Right lobe of liver (tissue), 6 donors: Measurements from ENCODE around the gene KDM4B. TPM values are rescaled to one million over a fixed set of nuclear protein-coding genes. Genes with fewer than 3 reads are reported as not detected.
"Not testable (repeated sequence)": the region's sequence is repeated elsewhere in the genome, so short reads cannot be mapped to it uniquely, and the experiment has no call there.

ENCODE experiments used
- ATAC-seq, 4 donors: fragments of 200-7000 bp; cut with Tn5 transposase; one replicate each; pipeline ENCODE4 v1.9.1; 2020; ENCODE audit warnings: mild to moderate bottlenecking in 4 of 4, moderate library complexity in 4 of 4
- DNase-seq, 3 donors: peaks; one replicate each; pipeline ENCODE4 v3.0.0-alpha.2; 2020
- H3K27ac ChIP-seq, 3 donors: fragments of 200-600 bp; one replicate each; pipeline ENCODE4 v1.8.0; 2022
- H3K27me3 ChIP-seq, 2 donors: fragments of 200-600 bp; one replicate each; pipeline ENCODE4 v1.8.0; 2022
- H3K36me3 ChIP-seq, 4 donors: fragments of 200-600 bp; sonication (generic) in 1 of 4; one replicate each; pipeline versions ENCODE4 v1.5.1 to v1.8.0; 2017 to 2022; ENCODE audit warnings: control low read depth in 1 of 4
- H3K4me1 ChIP-seq, 4 donors: fragments of 200-600 bp; sonication (generic) in 1 of 4; one replicate each; pipeline versions ENCODE4 v1.5.1 to v1.8.0; 2017 to 2022; ENCODE audit warnings: control low read depth in 1 of 4
- H3K4me3 ChIP-seq, 3 donors: fragments of 200-600 bp; one replicate each; pipeline ENCODE4 v1.8.0; 2022
- H3K9me3 ChIP-seq, 4 donors: fragments of 200-600 bp; sonication (generic) in 1 of 4; one replicate each; pipeline versions ENCODE4 v1.5.1 to v1.8.0; 2017 to 2022; ENCODE audit warnings: control low read depth in 1 of 4
- POLR2A ChIP-seq: fragments of 450-650 bp; IDR thresholded peaks from one replicate; pipeline ENCODE4 v1.6.1; 2017; ENCODE audit warnings: antibody characterized with exemption, mild to moderate bottlenecking
- WGBS: methylation state at CpG from one replicate; pipeline ENCODE4 v1.1.6; 2018; ENCODE audit warnings: low coverage, low lambda C conversion rate; ENCODE audit not compliant: insufficient coverage; ENCODE audit errors: missing lambda C conversion rate; 5-methylcytosine and 5-hydroxymethylcytosine counted together
- intact Hi-C, 2 donors: fragments of 100-400 bp; cut with DNase I; formaldehyde crosslinking; loops; one replicate each; pipeline versions ENCODE4 v1.11.2 to v1.14.1; 2022
- total RNA-seq, 6 experiments: library from RNA; depleted of rRNA in 2 of 6; stranded (reverse); fragments of >200 nt in 2 of 6; fragmentation: NEBNext Ultra II Directional in 3 of 6; extraction: Animal tissue kit (Norgen Biotek cat#: 25700) in 3 of 6; gene quantifications; one replicate each; pipeline versions ENCODE4 v1.1.0 to v1.2.4, GENCODE V29; 2016 to 2023
- TF ChIP-seq, protein P1 (sequence below), 4 donors: fragments of 200-600 bp in 3 of 4; fragments of 450-650 bp in 1 of 4; IDR thresholded peaks; one replicate each; pipeline versions ENCODE4 v1.5.1 to v1.8.0; 2016 to 2022; ENCODE audit warnings: antibody characterized with exemption in 4 of 4, mild to moderate bottlenecking in 2 of 4
- donor health status: DM: no; HTN: yes; CAD: no.
- donor health status: DM: no; HTN: no; CAD: no.
- donor health status: DM: no; HTN: no; CAD: no.
- donor health status: DM: no; HTN: yes; CAD: no.
- donor health status: DM: no; HTN: yes; CAD: no.

KDM4B gene
- total RNA-seq, 6 experiments from 2014 or later = 14.2 to 36.9 (median 29.1) TPM

DNA sequence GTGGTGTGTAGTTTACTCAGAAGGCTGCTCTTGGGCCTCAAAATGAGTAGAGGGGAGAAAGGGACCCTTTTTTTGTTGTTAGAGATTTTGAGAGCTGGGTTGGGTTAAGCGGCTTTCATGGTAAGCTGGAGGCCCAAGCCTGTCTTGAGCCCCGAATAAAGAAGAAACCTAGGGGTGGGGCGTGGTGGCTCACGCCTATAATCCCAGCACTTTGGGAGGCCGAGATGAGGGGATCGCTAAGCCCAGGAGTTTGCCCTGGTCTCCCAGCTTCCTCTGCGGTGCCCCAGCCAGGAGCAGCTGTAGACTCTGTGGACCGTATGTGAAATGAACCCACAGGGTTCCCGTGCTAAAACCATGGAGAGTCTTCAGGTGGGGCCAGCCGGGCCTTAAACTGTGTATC is 56.1 kb downstream of the KDM4B start:
- Histone ChIP-seq H3K4me3 (no peak overlapping the region), H3K36me3 (no peaks in the 10 kb centered on the region), H3K27ac (no peak overlapping the region), H3K27me3 (no peaks in the 10 kb centered on the region), H3K9me3 (no peaks in the 10 kb centered on the region), H3K4me1 (no peaks in the 10 kb centered on the region)
- intact Hi-C loops = loop anchor here in 1 of 2 donors (10.0 kb wide), 1 partner anchor 50 kb away; no protein-coding TSS in a partner anchor
- no CpG with 5 or more reads among the region's 10 CpGs for WGBS
- DNase-seq (no peak), ATAC-seq (no peak)
- TF ChIP-seq POLR2A = no peak
- TF ChIP-seq, protein P1, sequence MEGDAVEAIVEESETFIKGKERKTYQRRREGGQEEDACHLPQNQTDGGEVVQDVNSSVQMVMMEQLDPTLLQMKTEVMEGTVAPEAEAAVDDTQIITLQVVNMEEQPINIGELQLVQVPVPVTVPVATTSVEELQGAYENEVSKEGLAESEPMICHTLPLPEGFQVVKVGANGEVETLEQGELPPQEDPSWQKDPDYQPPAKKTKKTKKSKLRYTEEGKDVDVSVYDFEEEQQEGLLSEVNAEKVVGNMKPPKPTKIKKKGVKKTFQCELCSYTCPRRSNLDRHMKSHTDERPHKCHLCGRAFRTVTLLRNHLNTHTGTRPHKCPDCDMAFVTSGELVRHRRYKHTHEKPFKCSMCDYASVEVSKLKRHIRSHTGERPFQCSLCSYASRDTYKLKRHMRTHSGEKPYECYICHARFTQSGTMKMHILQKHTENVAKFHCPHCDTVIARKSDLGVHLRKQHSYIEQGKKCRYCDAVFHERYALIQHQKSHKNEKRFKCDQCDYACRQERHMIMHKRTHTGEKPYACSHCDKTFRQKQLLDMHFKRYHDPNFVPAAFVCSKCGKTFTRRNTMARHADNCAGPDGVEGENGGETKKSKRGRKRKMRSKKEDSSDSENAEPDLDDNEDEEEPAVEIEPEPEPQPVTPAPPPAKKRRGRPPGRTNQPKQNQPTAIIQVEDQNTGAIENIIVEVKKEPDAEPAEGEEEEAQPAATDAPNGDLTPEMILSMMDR (IDR thresholded peaks at IDR 0.05) = no peak

DNA sequence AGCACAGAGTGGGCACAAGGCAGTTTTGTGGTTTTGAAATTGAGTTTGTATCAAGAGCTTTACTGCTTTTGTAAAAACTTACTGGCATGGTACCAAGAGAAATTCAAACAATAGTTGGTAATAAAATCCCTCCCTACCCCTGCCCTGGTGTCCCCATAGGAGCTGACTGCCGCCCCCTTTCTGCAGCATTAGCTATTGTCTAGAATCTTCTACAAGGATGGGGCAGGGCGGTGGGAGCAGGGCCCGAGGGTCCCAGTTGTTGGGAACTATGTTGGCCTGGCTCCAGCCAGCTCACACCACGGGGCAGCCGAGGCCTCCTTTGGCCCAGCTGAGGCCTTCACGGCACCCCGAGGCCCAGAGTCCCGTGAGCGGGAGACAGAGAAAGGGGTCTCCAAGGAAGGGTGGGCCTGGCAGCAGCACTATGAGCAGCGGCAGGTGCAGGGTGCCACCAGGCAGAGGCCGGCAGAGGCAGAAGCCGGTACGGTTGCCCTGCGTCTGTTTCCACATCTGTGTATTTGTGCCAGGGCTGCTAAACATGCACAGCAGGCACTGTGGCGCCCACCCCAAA is 57.9 kb downstream of the KDM4B start:
- Histone ChIP-seq H3K4me1 (no peaks in the 10 kb centered on the region), H3K36me3 (no peaks in the 10 kb centered on the region), H3K27ac (no peak overlapping the region), H3K4me3 (no peak overlapping the region), H3K9me3 (no peaks in the 10 kb centered on the region), H3K27me3 (no peaks in the 10 kb centered on the region)
- DNase-seq (no peak), ATAC-seq (no peak)
- TF ChIP-seq POLR2A = no peak
- no CpG with 5 or more reads among the region's 15 CpGs for WGBS
- intact Hi-C loops = loop anchor here in 1 of 2 donors (10.0 kb wide), 1 partner anchor 52 kb away; no protein-coding TSS in a partner anchor

DNA sequence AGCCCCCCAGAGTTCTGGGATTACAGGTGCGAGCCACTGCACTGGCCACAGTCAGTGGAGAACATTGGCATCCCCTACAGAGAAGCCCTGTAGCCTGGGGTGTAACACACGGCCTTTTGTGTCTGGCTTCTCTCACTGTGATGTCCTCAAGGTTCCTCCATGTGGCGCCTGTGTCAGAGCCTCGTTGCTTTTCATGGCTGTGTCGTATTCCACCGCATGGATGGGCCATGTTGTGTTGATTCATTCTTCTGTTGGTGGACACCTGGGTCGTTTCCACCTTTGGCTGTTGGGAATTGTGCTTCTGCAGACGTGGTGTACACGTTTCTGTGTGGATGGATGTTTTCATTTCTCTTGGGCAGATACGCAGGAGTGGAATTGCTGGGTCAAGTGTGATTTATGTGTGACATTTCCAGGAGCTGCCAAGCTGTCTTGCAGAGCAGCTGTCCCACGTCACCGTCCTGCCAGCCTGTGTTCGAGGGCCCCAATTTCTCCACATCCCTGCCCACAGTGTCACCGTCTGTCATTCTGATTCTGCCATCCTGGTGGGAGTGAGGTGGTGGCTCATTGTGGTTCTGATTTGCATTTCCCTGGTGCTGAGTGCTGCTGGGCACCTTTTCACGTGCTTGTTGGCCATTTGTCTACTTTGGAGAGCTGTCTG is 59.4 kb downstream of the KDM4B start:
- intact Hi-C loops = loop anchor here in 1 of 2 donors (10.0 kb wide), 1 partner anchor 54 kb away; no protein-coding TSS in a partner anchor
- Histone ChIP-seq H3K4me3 (no peak overlapping the region), H3K27me3 (no peaks in the 10 kb centered on the region)

DNA sequence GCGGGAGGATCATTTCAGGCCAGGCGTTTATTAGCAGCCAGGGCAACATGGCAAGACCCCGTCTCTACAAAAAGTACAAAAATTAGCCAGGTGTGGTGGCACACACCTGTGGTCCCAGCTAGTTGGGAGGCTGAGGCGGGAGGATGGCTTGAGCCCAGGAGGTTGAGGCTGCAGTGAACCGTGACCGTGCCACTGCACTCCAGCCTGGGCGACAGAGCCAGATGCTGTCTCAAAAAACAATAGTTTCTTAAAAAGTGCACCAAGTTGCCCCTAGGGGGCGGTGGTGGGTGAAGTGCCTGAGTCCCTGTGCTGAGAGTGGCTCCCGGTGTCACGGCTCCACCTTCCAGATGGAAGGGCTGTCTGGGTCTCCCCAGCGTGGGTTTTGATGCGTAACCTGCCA is 60.7 kb downstream of the KDM4B start:
- H3K4me1 ChIP-seq, H3K27ac ChIP-seq, H3K9me3 ChIP-seq, H3K4me3 ChIP-seq, H3K27me3 ChIP-seq: not testable (repeated sequence)
- TF ChIP-seq, protein P1 (IDR thresholded peaks at IDR 0.05) = peak; percentile 40 to 60 (median 50)
- DNase-seq (peak in 1 of 3 donors; percentile 51), ATAC-seq (peak in 3 of 4 donors; percentile 12 to 30 (median 28))
- intact Hi-C loops = loop anchor here in 1 of 2 donors (10.0 kb wide), 1 partner anchor 55 kb away; no protein-coding TSS in a partner anchor
- H3K36me3 ChIP-seq = peaks cover 0 to 18% (median 0%) of the 10 kb centered on the region in 4 donors
- WGBS = 95% methylated on average over 3 of the region's 12 CpGs

More for the DNA sequence above, 59.4 kb downstream of the KDM4B start:
- Histone ChIP-seq H3K9me3 (no peaks in the 10 kb centered on the region), H3K4me1 (no peaks in the 10 kb centered on the region), H3K27ac (no peak overlapping the region), H3K36me3 (peaks cover 0 to 9% (median 0%) of the 10 kb centered on the region in 4 donors)
- DNase-seq (no peak), ATAC-seq (no peak)
- TF ChIP-seq POLR2A = no peak
- TF ChIP-seq, protein P1 (IDR thresholded peaks at IDR 0.05) = no peak
- 61% methylated on average over 2 of the region's 15 CpGs for WGBS
